GM21529 (cell line): ENCODE results near the gene RUVBL1.

ENCODE experiments used
- ATAC-seq: cut with Tn5 transposase; IDR thresholded peaks from one replicate; pipeline ENCODE4 v1.9.1; 2021; ENCODE audit not compliant: unreplicated experiment

Gene RUVBL1

GRCh38 chr3:128036119-128036518 lies 87.5 kb downstream of the RUVBL1 start:
- ATAC-seq, result no peak

- ATAC-seq, result no peak
These were observed 90.5 kb downstream of the RUVBL1 start for GRCh38 chr3:128033102-128033501.
